Ovary (tissue), 9 donors: ENCODE measurements around the gene ERN1. TPM values are rescaled to one million over a fixed set of nuclear protein-coding genes. Genes with fewer than 3 reads are reported as not detected.

ENCODE experiments used
- DNase-seq, 5 donors: peaks; one replicate each; pipeline ENCODE4 v3.0.0-alpha.2; 2019 to 2020
- H3K27ac ChIP-seq, 2 donors: fragments of 200-600 bp; one replicate each; pipeline versions ENCODE4 v1.5.1 to v1.8.0; 2019 to 2022
- H3K27me3 ChIP-seq: fragments of 200-600 bp; one replicate; pipeline ENCODE4 v1.8.0; 2022
- H3K36me3 ChIP-seq: fragments of 200-600 bp; sonication (generic); one replicate; pipeline ENCODE4 v1.5.1; 2019
- H3K4me1 ChIP-seq: one replicate; pipeline ENCODE4 v1.8.1; 2013; ENCODE audit warnings: mild to moderate bottlenecking, moderate library complexity; ENCODE audit not compliant: insufficient read depth
- H3K4me3 ChIP-seq: fragments of 200-600 bp; sonication (generic); one replicate; pipeline ENCODE4 v1.5.1; 2017
- H3K9me3 ChIP-seq, 2 donors: fragments of 200-600 bp in 1 of 2; sonication (generic) in 1 of 2; one replicate each; pipeline versions ENCODE4 v1.5.1 to v1.8.1; 2013 to 2019; ENCODE audit warnings: mild to moderate bottlenecking in 1 of 2, moderate library complexity in 1 of 2
- CTCF ChIP-seq, 3 donors: fragments of 450-650 bp in 2 of 3; fragments of 200-600 bp in 1 of 3; IDR thresholded peaks; one replicate each; pipeline versions ENCODE4 v1.5.1 to v1.8.0; 2016 to 2022; ENCODE audit warnings: antibody characterized with exemption in 3 of 3, mild to moderate bottlenecking in 1 of 3
- EP300 ChIP-seq: sonication (generic); formaldehyde crosslinking; IDR thresholded peaks from one replicate; pipeline ENCODE4 v1.6.1; 2017; ENCODE audit warnings: antibody characterized with exemption
- POLR2A ChIP-seq: fragments of 450-650 bp; IDR thresholded peaks from one replicate; pipeline ENCODE4 v1.6.1; 2017; ENCODE audit warnings: antibody characterized with exemption, mild to moderate bottlenecking, moderate library complexity
- WGBS, 3 donors: extraction: QIAGEN DNeasy Blood & Tissue Kit in 1 of 3; methylation state at CpG; one replicate each; pipeline versions ENCODE4 v1.1.5 to v1.1.7; 2013 to 2017; 5-methylcytosine and 5-hydroxymethylcytosine counted together
- intact Hi-C, 4 donors: fragments of 100-400 bp; cut with DNase I; formaldehyde crosslinking; loops; one replicate each; pipeline versions ENCODE4 v1.11.0 to v1.15.1; 2022 to 2023
- polyA plus RNA-seq, 2 donors: library from polyadenylated mRNA; stranded (reverse); fragments of 200-250 nt in 1 of 2; fragments of 350-450 nt in 1 of 2; fragmentation: Illumina TruSeq in 1 of 2; extraction: RNeasy Lipid Tissue Mini Kit (QIAGEN cat#74804) in 1 of 2; gene quantifications; one replicate each; pipeline ENCODE4 v1.2.3, GENCODE V29; 2013 to 2014
- total RNA-seq, 7 donors: library from RNA; depleted of rRNA in 2 of 7; stranded (reverse); fragments of >200 nt in 2 of 7; fragmentation: NEBNext Ultra II Directional in 3 of 7; extraction: Animal tissue kit (Norgen Biotek cat#: 25700) in 3 of 7; gene quantifications; one replicate each; pipeline versions ENCODE4 v1.1.0 to v1.2.4, GENCODE V29; 2016 to 2023
- donor health status: DM: no; HTN: no; CAD: no; lungs with moderate emphysema.
- donor health status: DM: no; HTN: no; CAD: no.
- donor health status: Bipolar disorder and iron deficiency.
- donor health status: DM: yes; HTN: yes; CAD: no.
- donor health status: DM: no; HTN: no; CAD: no.
- donor health status: DM: yes; HTN: yes; CAD: no.

The ERN1 gene
- total and polyA plus RNA-seq, 9 donors: 8.1 to 73.4 (median 30.4) TPM

GRCh38 chr17:64153565-64154312, 23.8 kb upstream of the ERN1 start:
- no peak overlapping the region for H3K4me3 ChIP-seq
- no peak overlapping the region for H3K27ac ChIP-seq
- H3K4me1 ChIP-seq: peaks cover 6% of the 10 kb centered on the region
- intact Hi-C loops: no loop called here
- WGBS, 3 donors: 69 to 88% (median 80%) methylated on average over 3 of the region's 3 CpGs
- no peaks in the 10 kb centered on the region for H3K36me3 ChIP-seq
- no peaks in the 10 kb centered on the region for H3K27me3 ChIP-seq
- H3K9me3 ChIP-seq: no peaks in the 10 kb centered on the region
- TF ChIP-seq CTCF (IDR thresholded peaks at IDR 0.05) (no peak), POLR2A (no peak), EP300 (no peak)
- DNase-seq: no peak

GRCh38 chr17:64152428-64153125, 22.6 kb upstream of the ERN1 start:
- DNase-seq: no peak
- TF ChIP-seq CTCF (IDR thresholded peaks at IDR 0.05): no peak
- TF ChIP-seq EP300: no peak
- TF ChIP-seq POLR2A: no peak
- Histone ChIP-seq H3K9me3 (no peaks in the 10 kb centered on the region), H3K4me3 (no peak overlapping the region), H3K27me3 (no peaks in the 10 kb centered on the region), H3K36me3 (no peaks in the 10 kb centered on the region), H3K27ac (no peak overlapping the region), H3K4me1 (peaks cover 9% of the 10 kb centered on the region)
- 41 to 72% (median 47%) methylated on average over 7 of the region's 7 CpGs for WGBS, 3 donors
- intact Hi-C loops: no loop called here

GRCh38 chr17:64151016-64151368, 21.0 kb upstream of the ERN1 start:
- 92 to 96% (median 96%) methylated on average over 1 of the region's 1 CpG for WGBS, 3 donors
- H3K9me3 ChIP-seq: no peaks in the 10 kb centered on the region
- no peaks in the 10 kb centered on the region for H3K36me3 ChIP-seq
- intact Hi-C loops: no loop called here
- H3K27me3 ChIP-seq: no peaks in the 10 kb centered on the region
- H3K4me3 ChIP-seq: no peak overlapping the region
- H3K27ac ChIP-seq: no peak overlapping the region
- DNase-seq: no peak
- TF ChIP-seq EP300 (no peak), CTCF (IDR thresholded peaks at IDR 0.05) (no peak), POLR2A (no peak)
- H3K4me1 ChIP-seq: peaks cover 11% of the 10 kb centered on the region

GRCh38 chr17:64150237-64151015, 20.5 kb upstream of the ERN1 start:
- H3K4me3 ChIP-seq: no peak overlapping the region
- intact Hi-C loops: no loop called here
- DNase-seq: no peak
- no peak for TF ChIP-seq EP300
- TF ChIP-seq POLR2A: no peak
- no peak for TF ChIP-seq CTCF (IDR thresholded peaks at IDR 0.05)
- 82 to 87% (median 85%) methylated on average over 5 of the region's 5 CpGs for WGBS, 3 donors
- peaks cover 9% of the 10 kb centered on the region for H3K4me1 ChIP-seq
- H3K27me3 ChIP-seq: no peaks in the 10 kb centered on the region
- H3K9me3 ChIP-seq: no peaks in the 10 kb centered on the region
- H3K27ac ChIP-seq: no peak overlapping the region
- no peaks in the 10 kb centered on the region for H3K36me3 ChIP-seq
